Measurements from ENCODE around the gene OR10T2. TPM values are rescaled to one million over a fixed set of nuclear protein-coding genes. Genes with fewer than 3 reads are reported as not detected.
"Not testable (repeated sequence)": the region's sequence is repeated elsewhere in the genome, so short reads cannot be mapped to it uniquely, and the experiment has no call there.

Gene OR10T2, protein sequence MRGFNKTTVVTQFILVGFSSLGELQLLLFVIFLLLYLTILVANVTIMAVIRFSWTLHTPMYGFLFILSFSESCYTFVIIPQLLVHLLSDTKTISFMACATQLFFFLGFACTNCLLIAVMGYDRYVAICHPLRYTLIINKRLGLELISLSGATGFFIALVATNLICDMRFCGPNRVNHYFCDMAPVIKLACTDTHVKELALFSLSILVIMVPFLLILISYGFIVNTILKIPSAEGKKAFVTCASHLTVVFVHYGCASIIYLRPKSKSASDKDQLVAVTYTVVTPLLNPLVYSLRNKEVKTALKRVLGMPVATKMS
- not detected in 2 replicates for total RNA-seq

DNA sequence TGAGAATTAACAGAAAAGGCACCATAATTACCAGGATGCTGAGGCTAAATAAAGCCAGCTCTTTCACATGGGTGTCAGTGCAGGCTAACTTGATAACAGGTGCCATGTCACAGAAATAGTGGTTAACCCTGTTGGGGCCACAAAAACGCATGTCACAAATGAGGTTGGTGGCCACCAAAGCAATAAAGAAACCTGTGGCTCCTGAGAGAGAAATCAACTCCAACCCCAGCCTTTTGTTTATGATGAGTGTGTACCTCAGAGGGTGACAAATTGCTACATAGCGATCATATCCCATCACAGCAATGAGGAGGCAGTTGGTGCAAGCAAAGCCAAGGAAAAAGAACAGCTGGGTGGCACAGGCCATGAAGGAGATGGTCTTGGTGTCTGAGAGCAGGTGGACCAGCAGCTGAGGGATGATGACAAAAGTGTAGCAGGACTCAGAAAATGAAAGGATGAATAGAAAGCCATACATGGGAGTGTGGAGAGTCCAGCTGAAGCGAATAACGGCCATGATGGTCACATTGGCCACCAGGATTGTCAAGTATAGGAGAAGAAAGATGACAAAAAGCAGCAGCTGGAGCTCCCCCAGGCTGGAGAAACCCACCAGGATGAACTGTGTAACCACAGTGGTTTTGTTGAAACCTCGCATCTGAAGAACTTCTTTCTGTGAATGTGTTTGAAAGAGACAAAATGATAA is at the start of gene OR10T2:
Gene OR10T2 (minus strand): TSS at position 649 of the 697 bp plus-strand sequence. CDS start 0 bp downstream, at position 649.
- no peak for DNase-seq (ENCODE audit: low read depth)

DNA sequence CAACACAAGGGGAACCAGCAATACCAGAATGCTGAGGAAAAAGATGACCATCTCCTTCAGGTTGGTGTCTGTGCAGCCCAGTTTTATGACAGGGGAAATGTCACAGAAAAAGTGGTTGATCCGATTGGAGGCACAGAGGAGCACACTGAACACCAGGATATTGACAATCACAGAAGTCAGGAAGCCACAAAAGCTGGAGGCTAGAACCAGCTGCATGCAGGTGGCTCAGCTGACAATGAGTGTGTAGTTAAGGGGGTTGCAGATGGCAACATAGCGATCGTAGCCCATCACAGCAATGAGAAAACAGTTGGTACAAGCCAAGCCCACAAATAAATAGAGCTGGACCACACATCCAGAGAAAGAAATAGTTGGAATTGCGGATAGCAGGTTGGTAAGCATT is 46.1 kb upstream of the OR10T2 start:
- no peak for DNase-seq (ENCODE audit: low read depth)

DNA sequence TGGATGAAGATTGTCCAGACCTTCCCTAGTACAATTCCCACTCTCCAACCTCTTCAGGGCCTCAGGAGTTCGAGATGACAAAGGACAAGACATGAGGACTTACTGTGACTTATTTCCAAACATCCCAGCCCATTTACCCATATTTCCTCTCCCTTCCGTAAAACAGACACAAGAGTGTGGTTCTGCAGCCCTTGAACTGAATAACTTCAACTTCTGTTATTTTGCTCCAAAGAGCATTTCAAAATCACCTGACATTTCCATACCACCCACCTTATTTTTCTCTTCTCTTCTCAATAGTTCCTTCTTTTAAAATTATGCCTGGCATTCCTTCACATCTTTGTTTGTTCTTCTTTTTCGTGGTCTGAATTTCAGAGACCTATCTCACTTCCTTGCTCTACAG is 35.5 kb upstream of the OR10T2 start:
- DNase-seq (ENCODE audit: low read depth): no peak

DNA sequence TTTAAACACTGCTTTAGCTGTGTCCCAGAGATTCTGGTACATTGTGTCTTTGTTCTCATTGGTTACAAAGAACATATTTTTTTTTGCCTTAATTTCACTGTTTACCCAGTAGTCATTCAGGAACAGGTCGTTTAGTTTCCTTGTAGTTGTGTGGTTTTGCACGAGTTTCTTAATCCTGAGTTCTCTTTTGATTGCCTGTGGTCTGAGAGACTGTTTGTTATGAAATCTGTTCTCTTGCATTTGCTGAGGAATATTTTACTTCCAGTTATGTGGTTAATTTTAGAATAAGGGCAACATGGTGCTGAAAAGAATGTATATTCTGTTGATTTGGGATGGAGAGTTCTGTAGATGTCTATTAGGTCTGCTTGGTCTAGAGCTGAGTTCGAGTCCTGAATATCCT is 30.9 kb upstream of the OR10T2 start:
- DNase-seq (ENCODE audit: low read depth): not testable (repeated sequence)

DNA sequence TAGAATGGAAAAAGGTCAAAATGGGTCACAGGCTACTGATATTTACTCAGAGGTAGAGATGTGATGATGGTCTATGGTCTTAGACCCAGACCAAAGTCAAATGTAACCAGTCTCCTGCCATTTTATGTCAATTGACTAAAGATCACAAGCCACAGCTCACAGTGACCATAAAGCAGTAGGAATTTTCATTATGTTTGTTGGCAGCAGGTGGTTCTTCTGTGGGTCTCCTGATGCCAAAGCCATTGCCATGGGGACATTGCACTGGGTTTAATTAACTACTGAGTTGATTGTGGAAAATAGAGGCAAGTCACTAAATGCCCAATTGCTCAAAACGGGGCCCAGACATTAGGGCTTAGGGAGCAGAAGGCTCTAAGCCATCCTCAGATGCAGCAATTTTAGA is 26.9 kb upstream of the OR10T2 start, which contains the start of gene OR10K2:
Gene OR10K2 (minus strand): TSS at position 101 of the 400 bp plus-strand sequence. CDS start 5,371 bp downstream, outside the sequence.
- DNase-seq (ENCODE audit: low read depth): no peak

DNA sequence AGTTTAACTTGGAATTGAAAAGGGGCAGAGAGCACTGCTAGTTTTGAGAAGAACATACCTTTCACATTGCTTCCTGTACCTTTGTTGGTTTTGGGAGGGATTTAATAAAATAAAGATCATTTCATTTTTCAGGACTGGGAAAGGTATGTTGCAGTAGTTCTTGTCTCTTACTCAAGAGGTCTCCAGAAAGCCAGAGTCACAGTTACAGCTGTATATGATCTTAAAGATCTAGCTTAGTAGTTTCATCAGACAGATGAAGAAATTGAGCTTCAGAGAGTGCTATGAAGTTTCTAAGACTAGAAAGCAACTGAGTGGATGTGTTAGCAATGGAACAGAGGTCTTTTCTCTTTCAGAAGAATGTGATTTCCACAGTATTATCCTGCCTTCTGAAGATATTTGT is 25.8 kb upstream of the OR10T2 start:
- DNase-seq (ENCODE audit: low read depth): no peak

DNA sequence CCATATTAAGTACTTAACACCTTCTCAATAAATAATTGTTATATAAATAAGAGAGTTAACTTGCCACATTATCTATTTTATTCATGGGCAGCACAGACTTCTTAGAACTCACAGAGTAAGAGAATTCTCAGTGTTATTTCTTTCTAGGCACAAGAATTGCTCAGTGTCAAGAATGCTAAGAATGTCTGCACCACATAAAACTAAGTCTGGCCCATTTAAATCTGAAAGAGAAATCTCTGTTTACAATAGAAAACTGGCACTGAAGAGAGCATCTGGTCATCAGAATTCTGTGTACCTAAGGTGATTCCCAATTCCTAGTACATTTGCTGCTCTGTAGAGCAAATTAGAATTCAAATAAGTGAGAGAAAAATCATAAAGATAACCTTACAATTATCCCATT is 22.9 kb upstream of the OR10T2 start:
- peak; percentile 6 for DNase-seq (ENCODE audit: low read depth)

DNA sequence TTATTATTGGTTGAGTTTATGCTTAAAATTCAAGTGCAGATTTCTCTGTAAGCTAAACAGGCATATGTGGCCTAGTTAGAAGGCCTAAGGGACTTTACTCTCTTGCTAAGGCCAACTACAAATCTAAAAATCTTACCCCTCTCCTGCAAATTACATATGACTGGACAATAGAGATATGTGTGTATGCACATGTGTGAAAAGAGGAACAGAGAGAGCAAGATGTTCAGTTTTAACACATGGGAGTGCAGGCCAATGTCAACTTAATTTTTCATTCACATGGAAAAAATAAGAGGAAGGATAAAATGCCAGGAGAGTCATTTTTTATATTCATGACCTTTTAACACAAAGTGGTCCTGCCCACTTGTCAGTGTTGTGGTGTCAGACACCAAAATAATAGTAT is 18.3 kb upstream of the OR10T2 start:
- DNase-seq (ENCODE audit: low read depth): no peak

DNA sequence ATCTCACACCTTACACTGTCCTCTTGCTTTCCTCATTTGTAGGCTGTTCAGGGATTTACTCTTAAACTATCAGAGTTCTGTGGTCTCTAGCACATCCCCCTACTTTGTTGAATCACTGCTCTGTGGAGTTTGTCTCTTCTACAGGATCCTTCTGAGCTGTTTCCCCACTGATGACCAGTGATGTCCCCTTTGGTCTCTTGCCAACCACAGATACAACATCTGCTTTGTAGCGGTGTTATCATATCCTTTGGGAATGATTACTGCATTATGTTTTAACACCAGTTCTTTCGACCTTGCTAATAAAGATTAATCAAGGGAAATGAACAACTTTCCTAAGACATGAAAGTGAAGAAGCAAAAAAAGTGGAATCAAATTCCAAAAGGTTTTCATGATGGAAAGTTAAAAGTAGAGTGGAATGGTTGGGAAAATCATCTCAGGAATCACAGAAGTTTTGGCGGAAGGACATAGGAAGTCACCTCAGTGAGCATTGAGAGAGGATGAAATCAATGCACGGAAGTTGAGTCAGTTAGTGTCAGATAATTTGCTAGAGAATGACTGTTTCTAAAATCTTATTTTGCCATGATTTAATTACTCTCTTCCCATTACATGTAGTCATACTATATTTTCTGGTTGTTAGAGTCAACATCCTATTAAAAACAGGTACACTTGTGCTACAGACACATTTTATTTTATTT is 15.5 kb upstream of the OR10T2 start:
- DNase-seq (ENCODE audit: low read depth): no peak

DNA sequence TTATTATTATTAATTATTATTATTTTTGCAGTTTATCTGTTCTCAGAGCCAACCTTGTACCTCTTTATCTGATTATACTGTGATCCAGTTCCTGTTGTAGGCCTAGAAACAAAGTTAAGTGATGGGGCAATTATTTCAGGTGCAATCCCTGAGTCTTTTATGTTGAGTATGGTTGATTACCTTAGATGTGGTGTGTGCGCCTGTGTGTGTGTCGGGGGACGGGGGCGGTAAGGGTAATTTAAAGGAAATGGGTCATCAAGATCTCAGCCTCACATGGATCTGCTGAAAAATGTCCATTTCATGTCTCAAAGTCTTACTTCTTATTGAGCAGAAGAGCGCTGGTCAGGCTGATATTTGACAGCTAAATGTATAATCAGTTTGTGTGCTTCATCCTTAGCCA is 7.8 kb upstream of the OR10T2 start:
- DNase-seq (ENCODE audit: low read depth): no peak

DNA sequence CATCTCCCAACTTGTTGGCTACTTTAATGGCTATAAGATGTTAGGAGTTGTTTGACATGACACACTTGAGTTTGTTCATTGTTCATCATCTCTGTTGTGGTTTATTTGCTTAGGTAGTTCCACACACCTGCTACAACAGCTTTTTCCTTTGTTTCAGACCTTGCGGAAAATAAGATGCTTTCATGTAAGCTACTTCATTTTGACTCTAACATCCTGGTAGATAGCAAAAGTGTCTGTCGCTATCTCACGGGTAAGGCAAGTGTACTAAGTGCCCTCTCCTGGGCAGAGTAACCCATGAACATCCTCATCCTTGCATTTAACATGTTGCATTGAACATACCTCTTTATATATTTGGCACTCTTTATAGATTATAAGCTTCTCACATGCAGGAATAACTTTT is 1.6 kb upstream of the OR10T2 start:
- no peak for DNase-seq (ENCODE audit: low read depth)

DNA sequence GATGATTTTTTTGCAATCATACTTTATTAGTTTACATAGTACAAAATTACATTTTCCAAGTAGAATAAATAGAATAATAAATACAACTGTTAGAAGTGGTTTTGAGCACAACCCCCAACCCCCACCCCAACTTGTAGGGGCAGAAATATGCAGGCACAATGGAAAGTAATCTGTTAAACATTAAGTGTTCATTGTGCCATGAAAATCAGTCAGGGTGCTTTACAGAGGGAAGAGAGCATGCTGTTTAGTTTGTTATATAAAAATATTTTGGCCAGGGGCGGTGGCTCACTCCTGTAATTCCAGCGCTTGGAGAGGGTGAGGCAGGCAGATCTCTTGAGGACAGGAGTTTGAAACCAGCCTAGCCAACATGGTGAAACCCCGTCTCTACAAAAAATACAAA is 2.6 kb downstream of the OR10T2 start:
- peak; percentile 81 for DNase-seq (ENCODE audit: low read depth)

DNA sequence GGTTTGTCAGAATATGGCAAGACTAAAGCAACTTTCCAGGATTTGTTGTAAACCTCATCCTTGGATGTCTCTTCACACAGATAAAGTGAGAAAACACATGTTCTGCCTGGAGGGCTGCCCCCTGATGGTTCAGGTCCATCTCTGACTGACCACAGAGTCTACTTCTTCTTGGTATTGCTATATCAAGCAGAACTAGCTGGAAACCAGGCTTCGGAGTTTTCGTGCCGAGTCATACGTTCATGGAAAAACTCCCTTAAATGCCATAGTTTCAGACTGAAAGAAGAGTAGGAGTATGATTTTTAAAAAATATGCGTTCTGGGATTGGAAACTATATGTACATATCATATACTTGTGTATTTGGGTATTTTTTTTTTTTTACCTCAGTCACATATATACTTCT is 5.8 kb downstream of the OR10T2 start:
- DNase-seq (ENCODE audit: low read depth): no peak

DNA sequence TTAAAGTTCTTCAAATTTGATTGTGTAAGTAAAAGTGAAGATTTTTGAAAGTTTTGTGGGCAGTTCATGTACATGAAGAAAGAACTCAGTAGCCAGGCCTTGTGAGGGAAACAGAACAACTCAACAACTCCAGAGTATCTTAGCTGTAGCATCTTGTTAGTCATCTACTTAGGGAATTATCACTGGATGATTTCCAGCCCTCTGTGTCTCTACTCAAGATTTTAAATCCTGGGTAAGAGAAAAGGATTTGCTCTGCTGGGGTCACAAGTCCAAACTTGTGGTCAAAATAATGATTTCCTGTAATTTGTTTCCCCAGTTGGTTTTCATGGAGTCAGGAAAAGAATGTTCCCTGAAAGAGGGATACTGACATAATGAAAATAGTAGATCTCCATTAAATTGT is 8.2 kb downstream of the OR10T2 start:
- peak; percentile 74 for DNase-seq (ENCODE audit: low read depth)

DNA sequence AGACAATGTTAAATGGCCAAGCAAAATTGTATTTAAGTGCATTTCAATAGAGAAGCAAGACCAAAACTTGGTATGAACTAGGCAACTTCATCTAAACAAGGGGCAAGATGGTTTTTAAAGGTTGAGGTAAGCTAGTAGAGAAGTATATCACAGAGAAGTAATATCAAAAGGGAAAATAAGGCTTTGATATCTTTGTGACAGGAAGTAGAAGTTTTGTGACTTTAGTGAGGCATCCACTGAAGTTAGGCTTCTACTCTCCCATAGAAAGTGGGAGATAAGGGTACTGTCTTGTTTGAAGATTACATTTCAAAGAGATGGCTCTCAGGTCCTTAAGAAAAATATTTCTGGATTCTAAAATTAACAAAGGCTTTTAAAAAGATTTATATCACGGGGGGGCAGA is 8.9 kb downstream of the OR10T2 start:
- no peak for DNase-seq (ENCODE audit: low read depth)

DNA sequence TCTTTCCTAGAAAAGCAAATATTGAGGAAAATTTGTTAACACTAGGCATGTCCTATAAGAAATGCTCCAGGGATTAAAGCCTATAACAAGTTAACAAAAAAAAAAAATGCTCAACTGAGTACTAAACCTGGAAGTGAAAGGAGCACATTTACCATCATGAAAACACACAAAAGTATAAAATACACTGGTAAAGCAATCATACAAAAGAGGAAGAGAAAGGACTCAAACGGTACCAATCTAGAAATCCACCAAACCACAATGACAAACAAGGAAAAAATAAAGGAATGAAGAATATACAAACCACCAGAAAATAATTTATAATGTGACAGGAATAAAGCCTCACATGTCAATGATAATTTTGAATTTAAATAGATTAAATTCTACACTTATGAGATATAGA is 24.4 kb downstream of the OR10T2 start:
- no peak for DNase-seq (ENCODE audit: low read depth)

DNA sequence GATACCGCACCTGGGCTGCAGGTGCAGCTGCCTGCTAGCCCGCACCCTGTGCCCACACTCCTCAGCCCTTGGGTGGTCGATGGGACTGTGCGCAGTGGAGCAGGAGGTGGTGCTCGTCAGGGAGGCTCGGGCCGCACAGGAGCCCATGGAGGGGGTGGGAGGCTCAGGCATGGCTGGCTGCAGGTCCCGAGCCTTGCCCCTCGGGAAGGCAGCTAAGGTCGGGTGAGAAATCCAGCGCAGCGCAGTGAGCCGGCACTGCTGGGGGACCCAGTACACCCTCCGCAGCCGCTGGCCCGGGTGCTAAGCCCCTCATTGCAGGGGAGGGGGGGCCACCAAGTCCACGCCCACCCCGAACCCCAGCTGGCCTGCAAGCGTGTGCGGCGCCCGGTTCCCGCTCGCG is 25.2 kb downstream of the OR10T2 start:
- not testable (repeated sequence) for DNase-seq (ENCODE audit: low read depth)

DNA sequence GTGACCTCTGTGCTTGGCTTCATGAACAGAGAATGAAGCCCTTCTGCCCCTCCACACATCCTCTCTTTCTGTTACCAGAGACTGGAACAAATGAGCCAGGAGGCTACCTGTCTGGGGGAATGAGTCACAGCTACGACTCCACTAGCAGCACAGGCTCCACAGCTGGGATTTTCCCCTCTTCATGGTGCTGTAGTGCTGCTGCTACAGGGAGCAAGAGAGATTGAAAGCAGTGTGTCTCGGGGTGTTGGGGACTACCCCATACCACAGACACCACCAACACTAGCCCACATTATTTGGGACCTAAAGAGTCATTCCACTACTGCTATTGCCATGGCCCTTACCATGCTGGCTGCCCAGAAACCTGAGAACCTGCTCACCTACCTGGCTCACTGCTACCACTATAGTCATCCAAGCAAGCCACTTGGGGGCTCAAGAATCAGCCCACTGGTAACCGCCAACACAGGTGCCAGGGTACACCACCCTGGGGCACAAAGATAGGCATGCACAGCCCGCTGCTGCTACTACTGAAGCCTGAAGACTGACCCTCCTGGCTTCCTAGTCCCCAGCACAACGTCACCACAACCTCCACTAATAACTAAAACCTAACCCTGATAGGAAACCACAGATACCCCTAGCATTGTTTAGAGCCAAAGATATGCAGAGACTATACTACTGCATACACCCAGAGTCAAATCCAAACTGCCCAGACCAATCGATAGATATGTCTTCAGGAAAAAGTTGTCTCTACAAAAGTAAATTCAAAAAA is 27.9 kb downstream of the OR10T2 start:
- DNase-seq (ENCODE audit: low read depth): peak; percentile 33

DNA sequence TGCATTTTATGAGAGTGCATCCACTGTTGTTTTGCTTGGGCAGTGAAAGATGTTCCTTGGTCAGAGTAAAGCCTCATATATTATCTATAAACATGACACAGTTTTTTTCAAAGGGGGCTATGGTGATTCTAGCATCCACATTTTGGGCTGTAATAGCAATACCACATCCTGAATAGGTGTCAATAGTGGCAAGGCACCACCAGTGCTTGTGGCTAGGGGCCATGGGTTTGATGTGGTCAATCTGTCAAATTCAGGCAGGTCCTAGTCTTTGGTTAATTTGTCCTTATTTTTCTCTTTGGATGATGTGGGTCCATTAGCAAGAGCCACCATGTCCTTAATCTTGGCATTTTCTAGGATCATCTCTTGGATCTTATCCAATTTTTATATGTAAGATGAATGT is 32.5 kb downstream of the OR10T2 start:
- DNase-seq (ENCODE audit: low read depth): no peak

DNA sequence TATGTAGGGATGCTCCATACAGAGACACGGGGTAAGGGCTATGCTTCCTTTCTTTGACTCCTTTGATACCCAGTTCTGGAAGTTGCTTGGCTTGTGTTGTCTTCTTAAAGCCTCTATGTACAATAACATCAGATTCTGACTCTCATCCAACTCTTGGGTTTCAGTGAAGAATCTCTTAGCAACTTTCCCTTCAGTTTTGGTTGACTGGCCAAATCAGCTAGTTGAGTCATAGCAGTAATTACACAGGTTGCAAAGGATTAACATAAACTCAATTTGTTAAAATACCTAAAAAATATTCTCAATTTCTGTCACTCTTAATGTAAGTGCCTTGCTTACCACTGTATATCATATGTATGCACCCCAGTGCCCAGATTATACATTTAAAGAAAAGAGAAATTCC is 36.3 kb downstream of the OR10T2 start:
- no peak for DNase-seq (ENCODE audit: low read depth)

DNA sequence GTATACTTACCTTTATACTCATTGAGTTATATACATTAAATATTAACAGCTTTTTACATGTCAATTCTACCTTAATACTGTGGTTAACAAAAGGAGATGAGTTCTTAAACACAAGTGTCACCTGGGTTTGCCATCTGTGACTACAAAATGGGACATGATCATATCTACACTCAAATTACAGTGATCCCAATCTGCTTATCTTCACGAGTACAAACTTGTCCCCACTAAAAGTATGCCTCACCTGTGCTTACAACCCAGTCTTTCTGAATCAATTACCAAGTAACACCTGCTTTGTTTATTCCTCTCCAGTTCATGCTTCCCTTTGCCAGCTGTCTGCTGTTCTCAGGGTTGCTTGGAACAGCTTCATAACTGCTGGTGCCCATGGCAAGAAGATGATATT is 36.8 kb downstream of the OR10T2 start:
- DNase-seq (ENCODE audit: low read depth): no peak

DNA sequence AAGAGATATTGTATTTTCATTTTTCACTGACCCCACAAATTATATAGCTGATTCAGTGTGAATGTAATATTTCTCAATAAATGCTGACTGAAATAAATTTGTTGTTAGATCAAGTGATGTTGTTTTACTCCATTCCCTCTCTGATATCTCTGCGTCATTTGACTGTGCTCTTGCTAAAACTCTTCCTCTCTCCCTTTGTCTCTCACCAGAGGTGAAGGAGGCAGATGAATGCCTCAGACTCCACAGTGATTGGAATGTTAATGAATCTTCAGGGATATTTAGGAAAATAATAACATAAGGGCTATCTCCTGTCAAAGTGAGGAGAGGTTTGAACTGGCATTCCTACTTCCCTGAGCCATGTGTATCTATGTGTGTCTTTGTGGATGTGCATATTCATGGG is 41.8 kb downstream of the OR10T2 start:
- no peak for DNase-seq (ENCODE audit: low read depth)

Measured in renal cortical epithelial cell (primary cell).